HepG2 (cell line): ENCODE data around the gene NPIPB6. TPM values are rescaled to one million over a fixed set of nuclear protein-coding genes. Genes with fewer than 3 reads are reported as not detected.
A peak's percentile ranks its signal among the peaks of the same experiment; 100 is the strongest.

Experiments used
- ATAC-seq: fragments of 200-7000 bp; cut with Tn5 transposase; 3 replicates; pipeline ENCODE4 v1.9.1; 2020; ENCODE audit warnings: mild to moderate bottlenecking, moderate library complexity
- BruUV-seq: library from RNA; stranded (reverse); fragments of 400-500 nt; replicated peaks from 2 replicates; lab custom pipeline; 2021; lab: Mats Ljungman, UMichigan
- CTCF ChIA-PET: fragments of 300-600 bp; formaldehyde crosslinking; extraction: SDS; loops from one replicate; lab custom pipeline; 2021; ENCODE audit warnings: low total read pairs, inconsistent platforms, low intra/inter-chr PET ratio; lab: Yijun Ruan, JAX
- POLR2A ChIA-PET: fragments of 350-600 bp; sonication (Branson Sonifier 250); formaldehyde crosslinking; loops from one replicate; lab custom pipeline; 2020; ENCODE audit warnings: antibody characterized with exemption, inconsistent platforms; lab: Yijun Ruan, JAX
- DNase-seq: peaks from one replicate; pipeline ENCODE4 v3.0.0-alpha.2; 2015; ENCODE audit warnings: low spot score
- FAIRE-seq: peaks from 3 replicates; lab custom pipeline; 2011; peaks lifted over from hg19 to GRCh38; lab: Jason Lieb, UNC
- H2AFZ ChIP-seq: one replicate; pipeline ENCODE4 v1.6.1; 2011; ENCODE audit warnings: low read length, inconsistent platforms
- H3K27ac ChIP-seq: fragments of 300-600 bp; 3 replicates; pipeline ENCODE4 v1.8.0; 2011; ENCODE audit warnings: mixed run types, mild to moderate bottlenecking, mixed read lengths, low read length, inconsistent platforms; ENCODE audit not compliant: insufficient read depth; ENCODE audit errors: extremely low read length
- H3K27me3 ChIP-seq, 2 experiments: fragments of 200-600 bp in 1 of 2; 2 replicates in 1 of 2; 3 replicates in 1 of 2; pipeline versions ENCODE4 v1.6.0 to v1.8.0; 2011; ENCODE audit warnings: low read length in 2 of 2, mild to moderate bottlenecking in 2 of 2, moderate library complexity in 2 of 2, inconsistent platforms in 1 of 2; ENCODE audit not compliant: insufficient read depth in 2 of 2, control insufficient read depth in 1 of 2
- H3K36me3 ChIP-seq, 2 experiments: fragments of 200-600 bp in 1 of 2; replicated peaks in 1 of 2; 2 replicates in 1 of 2; 3 replicates in 1 of 2; pipeline versions ENCODE4 v1.5.1 to v1.8.0; 2011; ENCODE audit warnings: low read length in 2 of 2, inconsistent platforms in 1 of 2; ENCODE audit not compliant: insufficient read depth in 2 of 2, control insufficient read depth in 1 of 2
- H3K4me1 ChIP-seq: 2 replicates; pipeline ENCODE4 v1.5.1; 2012; ENCODE audit warnings: low read length, inconsistent platforms; ENCODE audit not compliant: insufficient read depth
- H3K4me2 ChIP-seq: 2 replicates; pipeline ENCODE4 v1.6.0; 2011; ENCODE audit warnings: low read depth, low read length, inconsistent platforms
- H3K4me3 ChIP-seq, 3 experiments: fragments of 200-600 bp in 1 of 3; sonication (generic), shearing (Covaris generic) in 1 of 3; replicated peaks in 1 of 3; 2 replicates each; pipeline ENCODE4 v1.5.1; 2011 to 2016; ENCODE audit warnings: low read length in 3 of 3, inconsistent platforms in 2 of 3, low read depth in 2 of 3, mild to moderate bottlenecking in 2 of 3, control low read depth in 1 of 3, mixed read lengths in 1 of 3; ENCODE audit not compliant: insufficient read depth in 1 of 3
- H3K79me2 ChIP-seq: one replicate; pipeline ENCODE4 v1.6.1; 2011; ENCODE audit warnings: low read length, inconsistent platforms; ENCODE audit not compliant: insufficient read depth
- H3K9ac ChIP-seq: 2 replicates; pipeline ENCODE4 v1.6.0; 2011; ENCODE audit warnings: mild to moderate bottlenecking, low read depth, low read length, inconsistent platforms; ENCODE audit not compliant: insufficient read depth
- H3K9me3 ChIP-seq: 2 replicates; pipeline ENCODE4 v1.5.1; 2012; ENCODE audit warnings: mild to moderate bottlenecking, low read length
- H4K20me1 ChIP-seq: 2 replicates; pipeline ENCODE4 v1.6.0; 2011; ENCODE audit warnings: inconsistent platforms, mild to moderate bottlenecking, low read length, moderate library complexity; ENCODE audit not compliant: insufficient read depth
- HBP1 ChIP-seq: IDR thresholded peaks from 2 replicates; pipeline ENCODE4 v1.6.1; 2016; ENCODE audit warnings: low read depth, control low read depth
- HDAC6 ChIP-seq: fragments of 200-600 bp; sonication (generic); IDR thresholded peaks from 2 replicates; pipeline ENCODE4 v1.7.0; 2017; ENCODE audit warnings: mild to moderate bottlenecking, antibody characterized with exemption, low read length, low read depth
- HMGA1 ChIP-seq: sonication (generic); formaldehyde crosslinking; conservative IDR thresholded peaks from 2 replicates; pipeline ENCODE4 v1.4.0; 2020; ENCODE audit warnings: missing genetic modification reagents
- IRF2 ChIP-seq: IDR thresholded peaks from 2 replicates; pipeline ENCODE4 v1.6.1; 2018; ENCODE audit warnings: missing genetic modification reagents, missing compliant biosample characterization
- RXRA ChIP-seq: sonication (generic); formaldehyde crosslinking; IDR thresholded peaks from 2 replicates; pipeline ENCODE4 v1.5.1; 2020; ENCODE audit warnings: missing genetic modification reagents
- ZFP90 ChIP-seq: sonication (generic); formaldehyde crosslinking; IDR thresholded peaks from 2 replicates; pipeline ENCODE4 v1.8.0; 2022; ENCODE audit warnings: missing genetic modification reagents, mild to moderate bottlenecking, inconsistent platforms, borderline replicate concordance
- ZNF10 ChIP-seq: sonication (generic); formaldehyde crosslinking; IDR thresholded peaks from 2 replicates; pipeline ENCODE4 v1.4.0; 2020; ENCODE audit warnings: mild to moderate bottlenecking, low read depth, missing genetic modification reagents, borderline replicate concordance
- ZNF101 ChIP-seq: sonication (generic); formaldehyde crosslinking; IDR thresholded peaks from 2 replicates; pipeline ENCODE4 v1.4.0; 2020; ENCODE audit warnings: mild to moderate bottlenecking, low read depth, missing genetic modification reagents, borderline replicate concordance
- ZNF143 ChIP-seq: sonication (generic); formaldehyde crosslinking; IDR thresholded peaks from 2 replicates; pipeline ENCODE4 v1.4.0; 2020; ENCODE audit warnings: missing genetic modification reagents
- ZNF343 ChIP-seq: sonication (generic); formaldehyde crosslinking; IDR thresholded peaks from 2 replicates; pipeline ENCODE4 v1.4.0; 2020; ENCODE audit warnings: mild to moderate bottlenecking, missing genetic modification reagents
- ZNF562 ChIP-seq: sonication (generic); formaldehyde crosslinking; IDR thresholded peaks from 2 replicates; pipeline ENCODE4 v1.8.0; 2022; ENCODE audit warnings: missing genetic modification reagents, borderline replicate concordance
- WGBS: methylation state at CpG from one replicate; pipeline ENCODE4 v1.1.6; 2017; ENCODE audit warnings: low lambda C conversion rate; 5-methylcytosine and 5-hydroxymethylcytosine counted together
- in situ Hi-C: cut with HindIII; loops from 2 replicates; pipeline ENCODE4 v1.10.0; 2017; ENCODE audit warnings: low pct_unique_long_range_greater_than_20kb; ENCODE audit not compliant: extremely low pct_ligation_motif_present
- intact Hi-C: fragments of 100-400 bp; cut with micrococcal nuclease; formaldehyde crosslinking; loops from one replicate; pipeline ENCODE4 v1.10.0; 2022; ENCODE audit not compliant: unreplicated experiment
- polyA plus RNA-seq, 8 experiments: library from polyadenylated mRNA; depleted of rRNA in 3 of 8; stranded (reverse) in 7 of 8; unstranded in 1 of 8; fragments of >200 nt; fragmentation: Illumina TruSeq in 4 of 8; extraction: Trizol in 4 of 8; gene quantifications; 2 replicates each; pipeline versions ENCODE4 v1.2.1 to v1.2.3, GENCODE V29; 2011 to 2016; ENCODE audit warnings: low read depth in 4 of 8, missing spikeins in 1 of 8, mixed read lengths in 1 of 8; ENCODE audit not compliant: insufficient read depth in 1 of 8
- total RNA-seq, 5 experiments: library from RNA; depleted of rRNA; stranded (reverse); fragments of >200 nt; fragmentation: Illumina TruSeq; extraction: Trizol; gene quantifications; 2 replicates each; pipeline ENCODE4 v1.2.3, GENCODE V29; 2016; ENCODE audit warnings: low read depth in 1 of 5
- TF ChIP-seq, protein P1 (sequence below): sonication (generic); formaldehyde crosslinking; IDR thresholded peaks from 2 replicates; pipeline ENCODE4 v1.4.0; 2020; ENCODE audit warnings: missing genetic modification reagents
- TF ChIP-seq, protein P2 (sequence below): IDR thresholded peaks from 2 replicates; pipeline ENCODE4 v1.6.1; 2012; ENCODE audit warnings: inconsistent platforms

The NPIPB6 gene
- total and polyA plus RNA-seq, 2 of the 13 experiments (the other 11 are each of a cell fraction or from before 2014, with no cell fraction given) = 0.25 TPM; not detected in 1

DNA sequence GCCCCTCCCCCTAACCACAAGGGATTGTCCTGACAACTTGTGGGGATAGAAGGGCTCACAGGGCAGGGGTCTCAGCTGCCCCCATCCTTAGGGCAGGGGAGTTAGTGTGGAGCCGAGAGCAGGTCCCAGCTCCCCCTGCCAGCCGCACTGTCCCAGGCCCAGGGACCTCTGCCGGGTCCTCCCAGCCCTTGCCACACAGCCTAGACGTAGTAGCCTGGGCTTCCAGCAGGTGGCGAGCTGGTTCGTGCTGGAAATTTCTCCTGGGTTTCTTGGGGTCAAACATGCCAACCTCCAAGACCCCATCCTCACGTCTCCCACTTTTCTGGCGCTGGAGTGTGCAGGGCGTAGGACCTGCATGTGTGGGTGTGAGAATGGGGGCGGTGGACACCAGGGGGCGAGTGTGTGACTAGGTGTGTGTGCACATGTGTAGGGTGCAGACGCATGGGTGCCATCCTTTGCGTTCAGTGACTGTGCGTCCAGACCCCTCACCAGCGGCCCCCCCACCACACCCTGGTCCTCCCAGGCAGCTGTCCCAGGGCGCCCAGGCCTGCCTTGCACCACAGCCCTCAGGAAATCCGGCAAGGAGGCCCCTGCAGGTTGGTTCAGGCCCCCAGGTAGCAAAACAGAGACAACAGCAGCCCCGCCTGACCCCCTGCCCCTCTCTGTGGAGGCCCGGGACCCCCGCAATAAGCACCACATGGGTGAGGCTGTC is 41.5 kb downstream of the NPIPB6 start (continued):
- 0 out of 2 replicates have a peak, but pooled peaks have one; percentile 50 for TF ChIP-seq RXRA (CRISPR knock-in tag)
- no peak for TF ChIP-seq ZNF343 (CRISPR knock-in tag)
- TF ChIP-seq ZNF562 = no peak

DNA sequence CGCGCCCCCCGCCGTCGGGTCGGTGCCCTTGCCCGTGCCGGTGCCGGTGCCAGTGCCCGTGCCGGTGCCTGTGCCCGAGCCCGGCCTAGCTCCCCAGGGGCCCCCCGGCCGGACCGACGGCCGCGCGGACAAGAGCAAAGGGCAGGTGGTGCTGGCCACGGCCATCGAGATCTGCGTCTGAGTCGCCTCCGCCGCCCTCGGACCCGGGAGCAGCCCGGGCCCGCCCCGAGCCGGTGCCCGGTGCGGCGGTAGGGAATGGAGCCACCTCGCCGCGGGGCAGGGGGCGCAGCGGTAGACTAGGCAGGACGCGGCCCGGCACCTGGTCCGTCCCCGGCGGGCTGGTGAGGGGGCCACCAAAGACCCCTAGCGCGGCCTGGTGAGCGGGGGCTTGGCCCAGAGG is 42.6 kb downstream of the NPIPB6 start:
- Histone ChIP-seq H3K36me3 (no peaks in the 10 kb centered on the region), H3K27ac (no peak overlapping the region), H4K20me1 (no peaks in the 10 kb centered on the region), H3K4me1 (peaks cover 33% of the 10 kb centered on the region)
- POLR2A ChIA-PET = no interaction called here
- no peak for DNase-seq
- no peak for FAIRE-seq
- intact Hi-C loops = loop anchor here (1.0 kb wide), 1 partner anchor 229 kb away; no protein-coding TSS in a partner anchor
- WGBS = 47% methylated on average over 11 of the region's 49 CpGs
- TF ChIP-seq, protein P1, sequence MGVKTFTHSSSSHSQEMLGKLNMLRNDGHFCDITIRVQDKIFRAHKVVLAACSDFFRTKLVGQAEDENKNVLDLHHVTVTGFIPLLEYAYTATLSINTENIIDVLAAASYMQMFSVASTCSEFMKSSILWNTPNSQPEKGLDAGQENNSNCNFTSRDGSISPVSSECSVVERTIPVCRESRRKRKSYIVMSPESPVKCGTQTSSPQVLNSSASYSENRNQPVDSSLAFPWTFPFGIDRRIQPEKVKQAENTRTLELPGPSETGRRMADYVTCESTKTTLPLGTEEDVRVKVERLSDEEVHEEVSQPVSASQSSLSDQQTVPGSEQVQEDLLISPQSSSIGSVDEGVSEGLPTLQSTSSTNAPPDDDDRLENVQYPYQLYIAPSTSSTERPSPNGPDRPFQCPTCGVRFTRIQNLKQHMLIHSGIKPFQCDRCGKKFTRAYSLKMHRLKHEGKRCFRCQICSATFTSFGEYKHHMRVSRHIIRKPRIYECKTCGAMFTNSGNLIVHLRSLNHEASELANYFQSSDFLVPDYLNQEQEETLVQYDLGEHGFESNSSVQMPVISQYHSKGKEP (CRISPR knock-in tag) = no peak
- no peak for TF ChIP-seq ZNF143 (CRISPR knock-in tag)
- TF ChIP-seq HBP1 (CRISPR knock-in tag) = no peak
- no peak for TF ChIP-seq ZNF10 (CRISPR knock-in tag)
- TF ChIP-seq ZNF101 (CRISPR knock-in tag) = no peak
- TF ChIP-seq HDAC6 = no peak
- no peak for TF ChIP-seq IRF2 (CRISPR knock-in tag)
- TF ChIP-seq, protein P2, sequence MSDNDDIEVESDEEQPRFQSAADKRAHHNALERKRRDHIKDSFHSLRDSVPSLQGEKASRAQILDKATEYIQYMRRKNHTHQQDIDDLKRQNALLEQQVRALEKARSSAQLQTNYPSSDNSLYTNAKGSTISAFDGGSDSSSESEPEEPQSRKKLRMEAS = no peak
- no peak for TF ChIP-seq ZFP90
- no peak for TF ChIP-seq HMGA1
- TF ChIP-seq, all 625 proteins: peak for 0
- no TSS peak for BruUV-seq
- no peak overlapping the region for H3K4me3 ChIP-seq
- no peak overlapping the region for H3K9ac ChIP-seq
- H3K4me2 ChIP-seq = no peak overlapping the region
- H2AFZ ChIP-seq = no peak overlapping the region
- no peaks in the 10 kb centered on the region for H3K79me2 ChIP-seq
- ATAC-seq = no peak
- CTCF ChIA-PET = no interaction called here
- in situ Hi-C loops = no loop called here
- H3K27me3 ChIP-seq = peaks cover 4 to 11% of the 10 kb centered on the region in 2 experiments; a peak in 2 of 5 replicates
- no peaks in the 10 kb centered on the region for H3K9me3 ChIP-seq
